Activated CD4-positive, alpha-beta T cell treated with anti-CD3 and anti-CD28 coated beads for 24 hours (primary cell): ENCODE measurements around the gene DHX57.
"Not testable (repeated sequence)": the region's sequence is repeated elsewhere in the genome, so short reads cannot be mapped to it uniquely, and the experiment has no call there.

Experiments
- DNase-seq, 2 donors: peaks; one replicate each; pipeline ENCODE4 v3.0.0-alpha.2; 2020; ENCODE audit warnings: low read depth in 2 of 2

Gene DHX57

GRCh38 chr2:38797953-38798352 lies 77.8 kb downstream of the DHX57 start:
- no peak for DNase-seq

- DNase-seq: no peak
Observed at GRCh38 chr2:38797250-38797676, 78.5 kb downstream of the DHX57 start.

- not testable (repeated sequence) for DNase-seq
Observed at GRCh38 chr2:38795016-38795415, 80.7 kb downstream of the DHX57 start.

- no peak for DNase-seq
Observed at GRCh38 chr2:38794235-38794946, 81.3 kb downstream of the DHX57 start.

GRCh38 chr2:38793511-38793910 lies 82.2 kb downstream of the DHX57 start:
- no peak for DNase-seq

GRCh38 chr2:38792751-38793150 lies 83.0 kb downstream of the DHX57 start:
- DNase-seq: no peak

GRCh38 chr2:38792321-38792720 lies 83.4 kb downstream of the DHX57 start:
- DNase-seq: not testable (repeated sequence)

- DNase-seq: no peak
Observed at GRCh38 chr2:38791744-38792143, 84.0 kb downstream of the DHX57 start.

- DNase-seq: no peak
Observed at GRCh38 chr2:38789691-38790090, 86.0 kb downstream of the DHX57 start.

GRCh38 chr2:38788306-38788705 lies 87.4 kb downstream of the DHX57 start:
- no peak for DNase-seq

- DNase-seq: no peak
Observed at GRCh38 chr2:38783586-38783985, 92.1 kb downstream of the DHX57 start.

- DNase-seq: no peak
Observed at GRCh38 chr2:38778687-38779082, 97.0 kb downstream of the DHX57 start.

GRCh38 chr2:38776531-38776930 lies 99.2 kb downstream of the DHX57 start:
- DNase-seq: no peak

- no peak for DNase-seq
Observed at GRCh38 chr2:38775921-38776225, 99.9 kb downstream of the DHX57 start.

- no peak for DNase-seq
Observed at GRCh38 chr2:38775097-38775920, 100.4 kb downstream of the DHX57 start.

GRCh38 chr2:38771632-38772031 lies 104.1 kb downstream of the DHX57 start:
- DNase-seq: no peak

GRCh38 chr2:38765551-38765950 lies 110.2 kb downstream of the DHX57 start:
- DNase-seq: no peak

GRCh38 chr2:38765149-38765548 lies 110.6 kb downstream of the DHX57 start:
- no peak for DNase-seq

GRCh38 chr2:38763728-38764127 lies 112.0 kb downstream of the DHX57 start:
- DNase-seq: no peak

- no peak for DNase-seq
Observed at GRCh38 chr2:38763228-38763627, 112.5 kb downstream of the DHX57 start.

- not testable (repeated sequence) for DNase-seq
Observed at GRCh38 chr2:38755891-38756290, 119.8 kb downstream of the DHX57 start.

- no peak for DNase-seq
Observed at GRCh38 chr2:38754506-38754905, 121.2 kb downstream of the DHX57 start.

GRCh38 chr2:38754049-38754448 lies 121.7 kb downstream of the DHX57 start:
- no peak for DNase-seq
